Liver (tissue), 3 donors: ENCODE data around the gene TGFBR1.

Experiments
- CTCF ChIP-seq: fragments of 150-350 bp; IDR thresholded peaks from 2 replicates; pipeline ENCODE4 v1.5.1; 2017; ENCODE audit warnings: improper control_type of control experiment, low read depth, low read length; ENCODE audit not compliant: missing input control
- EGR1 ChIP-seq, 2 donors: IDR thresholded peaks; 2 replicates each; pipeline ENCODE4 v1.6.1; 2016 to 2018; ENCODE audit warnings: antibody characterized with exemption in 2 of 2, low read depth in 2 of 2
- YY1 ChIP-seq: IDR thresholded peaks from 2 replicates; pipeline ENCODE4 v1.6.1; 2016; ENCODE audit warnings: antibody characterized with exemption, mild to moderate bottlenecking
- ZBTB33 ChIP-seq: IDR thresholded peaks from 2 replicates; pipeline ENCODE4 v1.6.1; 2016; ENCODE audit warnings: antibody characterized with exemption
- TF ChIP-seq, protein P1 (sequence below): IDR thresholded peaks from 2 replicates; pipeline ENCODE4 v1.6.1; 2016; ENCODE audit warnings: antibody characterized with exemption, mild to moderate bottlenecking
- donor health status: healthy.
- donor health status: healthy.

- no peak for TF ChIP-seq EGR1 (IDR thresholded peaks at IDR 0.05; ENCODE audit: low read depth in 2 of 2)
- no peak for TF ChIP-seq CTCF
- TF ChIP-seq YY1: no peak
- TF ChIP-seq, protein P1, sequence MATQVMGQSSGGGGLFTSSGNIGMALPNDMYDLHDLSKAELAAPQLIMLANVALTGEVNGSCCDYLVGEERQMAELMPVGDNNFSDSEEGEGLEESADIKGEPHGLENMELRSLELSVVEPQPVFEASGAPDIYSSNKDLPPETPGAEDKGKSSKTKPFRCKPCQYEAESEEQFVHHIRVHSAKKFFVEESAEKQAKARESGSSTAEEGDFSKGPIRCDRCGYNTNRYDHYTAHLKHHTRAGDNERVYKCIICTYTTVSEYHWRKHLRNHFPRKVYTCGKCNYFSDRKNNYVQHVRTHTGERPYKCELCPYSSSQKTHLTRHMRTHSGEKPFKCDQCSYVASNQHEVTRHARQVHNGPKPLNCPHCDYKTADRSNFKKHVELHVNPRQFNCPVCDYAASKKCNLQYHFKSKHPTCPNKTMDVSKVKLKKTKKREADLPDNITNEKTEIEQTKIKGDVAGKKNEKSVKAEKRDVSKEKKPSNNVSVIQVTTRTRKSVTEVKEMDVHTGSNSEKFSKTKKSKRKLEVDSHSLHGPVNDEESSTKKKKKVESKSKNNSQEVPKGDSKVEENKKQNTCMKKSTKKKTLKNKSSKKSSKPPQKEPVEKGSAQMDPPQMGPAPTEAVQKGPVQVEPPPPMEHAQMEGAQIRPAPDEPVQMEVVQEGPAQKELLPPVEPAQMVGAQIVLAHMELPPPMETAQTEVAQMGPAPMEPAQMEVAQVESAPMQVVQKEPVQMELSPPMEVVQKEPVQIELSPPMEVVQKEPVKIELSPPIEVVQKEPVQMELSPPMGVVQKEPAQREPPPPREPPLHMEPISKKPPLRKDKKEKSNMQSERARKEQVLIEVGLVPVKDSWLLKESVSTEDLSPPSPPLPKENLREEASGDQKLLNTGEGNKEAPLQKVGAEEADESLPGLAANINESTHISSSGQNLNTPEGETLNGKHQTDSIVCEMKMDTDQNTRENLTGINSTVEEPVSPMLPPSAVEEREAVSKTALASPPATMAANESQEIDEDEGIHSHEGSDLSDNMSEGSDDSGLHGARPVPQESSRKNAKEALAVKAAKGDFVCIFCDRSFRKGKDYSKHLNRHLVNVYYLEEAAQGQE: no peak
- TF ChIP-seq ZBTB33: no peak
These were observed 1.1 kb downstream of the TGFBR1 start for GRCh38 chr9:99106044-99106375.
